GM21447 (cell line): ENCODE measurements around the gene PLP1.

ENCODE experiments used
- ATAC-seq: cut with Tn5 transposase; IDR thresholded peaks from one replicate; pipeline ENCODE4 v1.9.1; 2021; ENCODE audit not compliant: unreplicated experiment

PLP1 gene

DNA sequence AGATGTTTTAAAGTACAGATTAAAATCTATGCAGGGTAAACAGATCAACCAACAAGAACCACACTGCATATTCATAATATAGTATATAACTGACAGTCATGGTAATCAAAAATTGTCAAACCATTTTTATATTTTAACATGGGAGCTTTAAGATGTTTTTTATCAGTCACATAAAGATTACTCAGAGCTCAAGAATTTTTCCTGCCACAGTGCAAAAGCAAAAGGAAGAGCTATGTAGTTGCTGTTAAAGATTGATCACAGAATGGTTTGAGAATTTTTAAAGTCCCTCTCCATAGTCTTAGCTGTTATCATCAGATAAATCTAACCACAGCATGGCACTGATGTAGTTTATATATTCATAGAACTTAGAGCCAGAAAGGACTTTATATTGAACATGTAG, 47.0 kb downstream of the PLP1 start:
- no peak for ATAC-seq

DNA sequence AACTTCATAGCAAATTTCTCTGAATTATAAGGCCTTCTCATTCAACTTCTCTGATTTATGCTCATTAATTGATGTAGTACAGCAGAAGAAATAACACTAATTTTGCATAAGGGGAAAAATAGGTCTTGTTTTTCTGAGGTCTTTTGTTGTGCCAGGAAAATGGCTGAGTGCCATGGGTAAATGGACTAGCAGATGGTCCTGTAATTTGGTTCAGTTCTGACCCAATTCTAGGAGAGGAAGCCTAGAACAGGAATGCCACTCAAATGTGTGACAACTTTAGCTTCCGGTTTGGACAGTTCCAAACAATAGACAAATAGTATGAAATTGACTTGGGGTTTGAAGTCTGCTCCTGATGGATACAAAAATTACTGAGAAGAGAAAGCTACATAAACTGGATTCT, 49.2 kb downstream of the PLP1 start:
- ATAC-seq: no peak

DNA sequence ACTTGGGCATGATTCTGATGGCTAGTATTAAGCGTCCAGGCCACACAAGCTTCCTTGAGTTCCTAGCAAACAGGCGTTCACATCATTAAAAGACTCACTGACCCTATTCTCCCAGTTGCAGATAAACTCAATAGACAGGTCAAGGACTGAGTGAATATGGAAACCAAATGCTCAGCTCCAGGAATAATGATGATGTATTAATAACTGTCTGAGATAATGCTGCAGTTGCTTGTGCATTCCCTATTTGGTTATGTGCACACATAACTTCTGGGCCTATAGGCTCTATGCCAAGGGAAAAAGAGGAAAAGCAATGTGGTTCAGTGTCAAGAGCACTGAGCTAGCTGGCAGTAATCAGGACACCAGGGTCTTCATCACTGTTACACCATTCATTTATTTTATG, 51.9 kb downstream of the PLP1 start:
- no peak for ATAC-seq

- ATAC-seq: no peak
Measured at GRCh38 chrX:103830848-103831247, 54.2 kb downstream of the PLP1 start.

DNA sequence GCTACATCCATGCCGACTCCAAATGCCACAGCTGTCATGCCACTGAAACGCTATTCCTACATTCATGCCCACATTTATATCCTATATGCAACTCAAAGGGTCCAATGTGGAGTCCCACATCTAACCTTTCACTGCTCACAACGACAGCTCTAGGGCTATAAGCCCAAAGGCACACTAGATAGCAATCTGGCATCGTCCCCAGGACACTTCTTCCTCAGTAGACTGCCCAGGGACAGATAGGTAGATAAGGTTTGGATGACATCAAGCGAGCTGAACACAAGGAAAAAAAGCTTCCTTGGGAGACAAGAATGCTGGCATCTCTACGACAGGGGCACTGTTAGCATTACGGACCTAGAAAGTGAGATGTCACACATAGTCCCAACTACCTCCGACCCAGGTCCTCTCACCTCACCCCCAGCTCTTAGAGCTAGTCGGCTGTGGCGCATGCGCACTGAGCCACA, 54.7 kb downstream of the PLP1 start:
- ATAC-seq: no peak

GRCh38 chrX:103831803-103832544, 55.3 kb downstream of the PLP1 start, which contains the start of gene RAB9B:
Gene RAB9B, minus strand, starts transcription at chrX:103832257. Its CDS starts 6,473 bp downstream, at chrX:103825784.
- peak; percentile 85 for ATAC-seq

DNA sequence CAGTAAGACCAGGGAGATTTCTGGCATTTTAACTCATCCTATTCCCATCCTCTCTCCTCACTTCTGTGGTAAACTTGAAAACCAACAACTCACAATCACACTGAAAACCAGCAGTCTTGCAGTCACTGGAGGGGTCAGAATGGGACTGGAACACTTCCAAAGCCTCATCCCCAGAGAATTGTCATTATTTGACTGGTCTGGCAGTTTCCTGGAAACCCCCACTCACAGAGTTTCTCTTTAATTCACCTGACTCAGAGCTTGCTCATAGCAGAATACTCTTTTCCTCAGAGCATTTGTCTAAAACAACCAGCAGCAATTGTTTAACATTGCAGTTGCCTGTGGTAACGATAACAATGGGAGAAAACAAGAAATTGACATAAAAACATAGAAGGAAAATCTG, 62.8 kb downstream of the PLP1 start:
- ATAC-seq: no peak
